Measurements from ENCODE around the gene RAPGEF4. TPM values are rescaled to one million over a fixed set of nuclear protein-coding genes. Genes with fewer than 3 reads are reported as not detected.

The RAPGEF4 gene
- total RNA-seq, 1 donor, result 2.6 TPM

DNA sequence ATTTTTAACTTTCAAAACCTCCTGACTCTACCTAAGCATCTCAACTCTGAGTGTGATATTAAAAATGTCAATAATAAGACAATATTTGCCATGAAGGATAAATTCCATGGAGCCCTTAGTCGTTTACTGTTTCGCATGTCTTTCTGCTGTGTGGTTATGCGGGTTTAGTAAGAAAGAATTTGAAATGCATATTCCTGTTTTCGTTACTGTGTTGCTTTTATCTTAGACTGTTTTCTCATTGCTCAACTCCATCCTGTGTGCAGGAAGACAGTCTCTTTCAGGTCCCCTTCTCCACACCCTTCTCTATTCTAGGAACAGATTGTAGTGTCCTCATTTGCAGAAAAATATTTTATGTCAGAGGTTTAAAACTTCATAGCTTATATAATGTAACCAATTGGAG, 257.5 kb downstream of the RAPGEF4 start:
- DNase-seq (ENCODE audit: low read depth), result no peak
- H3K4me3 ChIP-seq (ENCODE audit: low read depth, low read length), result no peak overlapping the region
- TF ChIP-seq, protein P1, sequence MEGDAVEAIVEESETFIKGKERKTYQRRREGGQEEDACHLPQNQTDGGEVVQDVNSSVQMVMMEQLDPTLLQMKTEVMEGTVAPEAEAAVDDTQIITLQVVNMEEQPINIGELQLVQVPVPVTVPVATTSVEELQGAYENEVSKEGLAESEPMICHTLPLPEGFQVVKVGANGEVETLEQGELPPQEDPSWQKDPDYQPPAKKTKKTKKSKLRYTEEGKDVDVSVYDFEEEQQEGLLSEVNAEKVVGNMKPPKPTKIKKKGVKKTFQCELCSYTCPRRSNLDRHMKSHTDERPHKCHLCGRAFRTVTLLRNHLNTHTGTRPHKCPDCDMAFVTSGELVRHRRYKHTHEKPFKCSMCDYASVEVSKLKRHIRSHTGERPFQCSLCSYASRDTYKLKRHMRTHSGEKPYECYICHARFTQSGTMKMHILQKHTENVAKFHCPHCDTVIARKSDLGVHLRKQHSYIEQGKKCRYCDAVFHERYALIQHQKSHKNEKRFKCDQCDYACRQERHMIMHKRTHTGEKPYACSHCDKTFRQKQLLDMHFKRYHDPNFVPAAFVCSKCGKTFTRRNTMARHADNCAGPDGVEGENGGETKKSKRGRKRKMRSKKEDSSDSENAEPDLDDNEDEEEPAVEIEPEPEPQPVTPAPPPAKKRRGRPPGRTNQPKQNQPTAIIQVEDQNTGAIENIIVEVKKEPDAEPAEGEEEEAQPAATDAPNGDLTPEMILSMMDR (IDR thresholded peaks at IDR 0.05; ENCODE audit: insufficient read depth, low read depth, low read length), result no peak

DNA sequence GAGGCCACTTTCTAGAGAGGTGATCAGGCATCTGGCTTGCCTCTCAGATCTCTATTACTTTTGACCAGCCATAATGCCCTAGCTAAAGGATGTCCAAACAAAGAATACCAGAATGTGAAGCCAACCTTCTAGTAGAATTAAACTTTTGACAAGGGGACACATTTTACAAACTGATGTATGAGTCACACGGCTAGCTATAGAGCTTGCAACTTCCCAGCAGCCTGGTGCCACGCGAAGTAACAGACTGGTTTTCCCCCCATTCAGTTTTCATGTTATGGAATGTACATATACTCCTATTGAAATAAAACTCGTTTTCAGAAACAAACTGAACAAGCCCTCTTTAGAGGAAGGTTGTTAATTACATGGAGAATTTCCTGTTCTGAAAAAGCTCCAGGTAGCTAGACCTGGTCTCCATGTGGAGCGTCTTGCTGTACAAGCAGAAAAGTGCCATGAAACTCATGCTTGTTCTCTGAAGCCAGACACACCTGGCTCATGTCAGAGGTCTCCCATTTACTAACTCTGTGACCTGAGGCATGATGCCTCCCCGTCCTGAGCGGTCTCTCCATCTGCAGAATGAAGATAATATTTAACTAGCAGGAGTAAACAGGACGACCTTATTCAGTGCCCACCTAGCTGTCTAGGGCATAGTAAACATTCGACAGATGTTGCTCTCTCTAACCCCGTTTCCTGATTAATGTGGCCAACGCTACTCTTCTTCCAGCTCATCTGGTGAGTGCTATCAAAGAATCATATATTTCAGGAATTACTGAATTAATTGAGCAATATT, 258.5 kb downstream of the RAPGEF4 start:
- DNase-seq (ENCODE audit: low read depth), result no peak
- no peak overlapping the region for H3K4me3 ChIP-seq (ENCODE audit: low read depth, low read length)
- TF ChIP-seq, protein P1 (IDR thresholded peaks at IDR 0.05; ENCODE audit: insufficient read depth, low read depth, low read length), result no peak

DNA sequence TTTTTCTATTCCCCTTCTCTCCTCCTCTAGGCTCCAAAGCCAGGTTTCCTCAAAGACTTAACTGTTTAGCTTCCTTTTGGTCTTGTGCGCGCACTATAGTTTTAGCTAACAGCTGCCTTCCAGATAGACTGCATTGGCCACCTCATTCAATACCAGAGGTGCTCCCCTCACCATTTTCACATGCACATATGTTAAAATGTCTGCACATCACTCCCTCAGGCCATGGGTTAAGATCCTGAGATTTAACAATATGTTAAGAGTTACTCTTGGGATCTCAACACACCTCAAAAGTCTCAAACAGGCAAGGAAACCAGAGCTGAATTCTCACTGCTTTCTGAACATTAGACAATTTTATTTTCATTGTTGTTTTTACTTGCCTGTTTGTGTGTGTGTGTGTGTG, 259.2 kb downstream of the RAPGEF4 start:
- TF ChIP-seq, protein P1 (IDR thresholded peaks at IDR 0.05; ENCODE audit: insufficient read depth, low read depth, low read length), result no peak
- DNase-seq (ENCODE audit: low read depth), result no peak
- no peak overlapping the region for H3K4me3 ChIP-seq (ENCODE audit: low read depth, low read length)

DNA sequence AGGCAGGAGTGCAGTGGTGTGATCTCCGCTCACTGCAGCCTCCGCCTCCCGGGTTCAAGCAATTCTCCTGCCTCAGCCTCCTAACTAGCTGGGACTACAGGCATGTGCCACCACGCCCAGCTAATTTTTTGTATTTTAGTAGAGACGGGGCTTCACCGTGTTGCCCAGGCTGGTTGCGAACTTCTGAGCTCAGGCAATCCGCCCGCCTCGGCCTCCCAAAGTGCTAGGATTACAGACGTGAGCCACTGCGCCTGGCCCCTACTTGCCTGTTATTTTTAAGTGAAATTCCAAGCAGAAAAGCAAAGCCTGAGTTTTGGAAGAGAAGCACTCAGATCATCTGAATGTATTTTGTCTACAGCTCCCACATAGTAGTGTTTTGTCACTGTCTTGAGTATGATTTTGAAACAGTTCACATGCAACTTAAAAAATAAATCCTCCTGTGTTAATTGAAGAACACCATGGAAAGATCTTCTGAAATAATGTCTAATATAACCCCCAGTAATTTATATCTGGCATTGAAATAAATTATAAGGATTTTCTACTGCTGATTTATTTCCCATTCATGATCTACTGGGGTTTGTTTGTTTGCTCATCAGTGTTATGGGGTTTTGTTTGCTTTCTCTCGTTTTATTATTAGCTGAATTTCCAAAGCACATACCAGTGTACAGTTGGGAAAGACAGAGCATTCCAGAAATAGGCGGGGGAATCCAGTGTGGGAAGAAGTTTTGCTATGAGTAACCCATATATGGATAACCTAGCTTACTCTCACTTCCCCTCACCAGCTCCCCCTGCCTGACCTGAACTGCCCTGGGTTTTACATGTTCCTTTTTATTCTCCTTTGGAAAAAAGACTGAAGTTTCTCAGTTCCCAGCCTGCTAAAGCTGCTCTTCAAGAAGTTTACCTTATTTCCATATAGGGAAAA, 259.9 kb downstream of the RAPGEF4 start:
- peak; percentile 95 for DNase-seq (ENCODE audit: low read depth)
- no peak overlapping the region for H3K4me3 ChIP-seq (ENCODE audit: low read depth, low read length)
- TF ChIP-seq, protein P1 (IDR thresholded peaks at IDR 0.05; ENCODE audit: insufficient read depth, low read depth, low read length), result peak; percentile 48

DNA sequence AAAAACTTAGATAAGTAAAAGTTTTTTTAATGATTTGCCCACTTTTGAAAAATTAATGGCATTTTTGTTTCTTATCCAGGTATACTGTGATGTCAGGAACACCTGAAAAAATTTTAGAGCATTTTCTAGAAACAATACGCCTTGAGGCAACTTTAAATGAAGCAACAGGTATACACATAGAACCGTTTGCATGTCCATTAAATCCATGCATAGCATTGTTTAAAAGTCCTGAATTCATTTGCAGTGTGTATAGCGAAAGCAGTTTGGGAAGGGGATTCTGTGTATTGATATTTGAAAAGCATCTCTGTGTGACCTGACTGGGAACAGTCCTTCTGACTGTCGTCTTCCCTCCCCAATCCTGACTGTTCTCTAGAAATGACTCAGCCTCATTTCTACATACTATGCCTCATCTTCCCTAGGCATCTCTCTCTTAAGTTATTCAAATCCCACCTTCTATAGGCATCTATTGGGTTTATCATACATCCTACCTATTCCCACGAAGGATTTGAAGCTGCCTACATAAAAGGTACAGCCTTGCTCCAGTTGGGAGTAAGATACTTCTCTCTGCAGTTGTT, 260.8 kb downstream of the RAPGEF4 start:
- no peak overlapping the region for H3K4me3 ChIP-seq (ENCODE audit: low read depth, low read length)
- TF ChIP-seq, protein P1 (IDR thresholded peaks at IDR 0.05; ENCODE audit: insufficient read depth, low read depth, low read length), result no peak
- DNase-seq (ENCODE audit: low read depth), result no peak

DNA sequence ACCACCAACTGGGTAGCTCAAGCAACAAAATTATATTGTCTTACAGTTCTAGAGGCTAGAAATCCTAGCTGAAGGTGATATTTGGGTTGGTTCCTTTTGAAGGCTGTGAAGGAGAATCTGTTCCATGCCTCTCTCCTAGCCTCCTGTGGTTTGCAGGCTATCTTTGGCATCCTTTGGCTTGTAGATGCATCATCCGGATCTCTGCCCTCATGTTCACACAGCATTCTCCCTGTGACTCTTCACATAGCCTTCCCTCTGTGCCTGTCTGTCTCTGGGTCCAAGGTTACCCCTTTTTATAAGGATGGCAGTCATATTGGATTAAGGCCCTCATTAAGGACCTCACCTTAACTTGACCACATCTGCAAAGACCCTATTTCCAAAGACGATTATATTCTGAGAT, 261.4 kb downstream of the RAPGEF4 start:
- DNase-seq (ENCODE audit: low read depth), result no peak
- TF ChIP-seq, protein P1 (IDR thresholded peaks at IDR 0.05; ENCODE audit: insufficient read depth, low read depth, low read length), result no peak
- H3K4me3 ChIP-seq (ENCODE audit: low read depth, low read length), result no peak overlapping the region

Data from fibroblast of villous mesenchyme (primary cell).